ENCODE data around the gene C2orf76. TPM values are rescaled to one million over a fixed set of nuclear protein-coding genes. Genes with fewer than 3 reads are reported as not detected.

C2orf76 gene
- total RNA-seq, 1 donor from 2014 or later = 10.4 TPM

DNA sequence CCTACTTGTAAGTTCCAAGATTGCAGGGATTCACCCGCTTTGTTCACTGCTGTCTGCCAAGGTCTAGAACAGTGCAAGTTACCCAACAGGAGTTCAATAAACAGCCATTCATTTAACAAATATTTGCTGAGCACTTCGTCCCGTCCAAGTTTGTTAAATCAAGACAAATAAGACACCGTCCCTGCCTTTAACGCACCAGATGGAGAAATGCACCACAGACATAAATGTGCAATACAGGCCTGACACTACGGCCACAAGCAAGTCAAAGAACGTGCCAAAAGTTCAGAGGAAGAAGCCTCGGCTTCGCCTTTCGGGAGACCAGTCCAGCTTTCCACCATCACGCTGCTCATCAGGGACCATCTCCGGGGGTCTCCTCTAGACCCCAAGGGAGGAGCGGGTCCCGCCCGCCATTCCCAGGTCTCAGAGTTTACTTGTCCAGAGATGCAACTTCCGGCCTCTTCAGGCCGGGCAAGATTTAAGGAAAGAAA is 429 bp downstream of the C2orf76 start:
- Histone ChIP-seq H3K27me3 (ENCODE audit: control insufficient read depth in 3 of 3, insufficient read depth in 3 of 3, low read length in 3 of 3) (no peaks in the 10 kb centered on the region), H3K27ac (ENCODE audit: low read depth, low read length) (peak overlapping the region; percentile 91), H3K9ac (ENCODE audit: low read depth in 1 of 3, low read length in 3 of 3) (peak overlapping the region; percentile 91 to 94 (median 91)), H3K4me3 (ENCODE audit: low read length in 3 of 3) (peak overlapping the region; percentile 83 to 96 (median 95)), H3K4me1 (ENCODE audit: control insufficient read depth in 3 of 3, insufficient read depth in 3 of 3, low read length in 3 of 3) (peaks cover 36 to 55% (median 37%) of the 10 kb centered on the region in 3 donors), H3K36me3 (ENCODE audit: control insufficient read depth in 3 of 3, insufficient read depth in 3 of 3, low read length in 3 of 3) (peaks cover 18 to 27% (median 18%) of the 10 kb centered on the region in 3 donors), H3K9me3 (ENCODE audit: control insufficient read depth in 3 of 3, low read length in 3 of 3) (no peaks in the 10 kb centered on the region)

DNA sequence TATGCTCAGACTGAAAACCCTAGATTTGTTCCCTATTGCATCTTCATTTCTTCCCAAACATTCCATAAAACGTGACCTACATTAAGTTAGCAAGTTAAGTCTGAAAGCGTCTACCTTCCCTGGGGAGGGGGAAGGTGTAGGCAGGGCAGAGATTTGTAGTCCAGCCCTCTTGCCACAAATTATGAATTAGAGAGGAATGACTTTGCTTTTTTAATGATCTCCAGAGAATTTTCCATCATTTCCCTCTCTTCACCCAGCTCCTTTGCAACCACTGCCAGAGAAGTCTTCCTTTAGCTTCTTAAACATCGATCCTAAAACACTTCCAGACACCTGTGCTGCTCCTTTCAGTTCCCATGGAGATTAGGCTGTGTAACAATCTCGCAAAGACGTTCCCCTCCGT is 1.2 kb downstream of the C2orf76 start:
- no peaks in the 10 kb centered on the region for H3K9me3 ChIP-seq (ENCODE audit: control insufficient read depth in 3 of 3, low read length in 3 of 3)
- peaks cover 29 to 55% (median 31%) of the 10 kb centered on the region in 3 donors for H3K4me1 ChIP-seq (ENCODE audit: control insufficient read depth in 3 of 3, insufficient read depth in 3 of 3, low read length in 3 of 3)
- peak overlapping the region in 2 of 3 donors; percentile 91 to 94 for H3K9ac ChIP-seq (ENCODE audit: low read depth in 1 of 3, low read length in 3 of 3)
- H3K4me3 ChIP-seq (ENCODE audit: low read length in 3 of 3) = peak overlapping the region; percentile 83 to 96 (median 95)
- peak overlapping the region; percentile 91 for H3K27ac ChIP-seq (ENCODE audit: low read depth, low read length)
- peaks cover 10 to 19% (median 14%) of the 10 kb centered on the region in 3 donors for H3K36me3 ChIP-seq (ENCODE audit: control insufficient read depth in 3 of 3, insufficient read depth in 3 of 3, low read length in 3 of 3)
- no peaks in the 10 kb centered on the region for H3K27me3 ChIP-seq (ENCODE audit: control insufficient read depth in 3 of 3, insufficient read depth in 3 of 3, low read length in 3 of 3)

DNA sequence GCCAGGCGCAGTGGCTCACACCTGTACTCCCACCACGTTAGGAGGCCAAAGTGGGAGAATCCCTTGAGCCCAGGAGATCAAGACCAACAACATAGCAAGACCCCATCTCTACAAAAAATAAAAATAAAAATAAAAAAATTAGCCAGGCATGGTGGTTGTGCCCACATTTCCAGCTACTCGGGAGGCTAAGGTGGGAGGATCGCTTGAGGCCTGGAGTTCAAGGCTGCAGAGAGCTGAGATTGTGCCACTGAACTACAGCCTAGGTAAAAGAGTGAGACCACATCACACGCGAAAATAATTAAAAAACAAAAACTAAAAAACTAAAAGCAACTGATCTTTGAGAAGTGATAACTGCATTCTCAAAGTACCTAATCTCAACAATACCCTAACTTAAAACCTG is 1.8 kb downstream of the C2orf76 start:
- Histone ChIP-seq H3K36me3 (ENCODE audit: control insufficient read depth in 3 of 3, insufficient read depth in 3 of 3, low read length in 3 of 3) (peaks cover 10 to 14% (median 11%) of the 10 kb centered on the region in 3 donors), H3K27ac (ENCODE audit: low read depth, low read length) (peak overlapping the region; percentile 91), H3K4me1 (ENCODE audit: control insufficient read depth in 3 of 3, insufficient read depth in 3 of 3, low read length in 3 of 3) (peaks cover 26 to 52% (median 26%) of the 10 kb centered on the region in 3 donors), H3K4me3 (ENCODE audit: low read length in 3 of 3) (peak overlapping the region in 1 of 3 donors; percentile 83), H3K9me3 (ENCODE audit: control insufficient read depth in 3 of 3, low read length in 3 of 3) (no peaks in the 10 kb centered on the region), H3K9ac (ENCODE audit: low read depth in 1 of 3, low read length in 3 of 3) (peak overlapping the region in 1 of 3 donors; percentile 91), H3K27me3 (ENCODE audit: control insufficient read depth in 3 of 3, insufficient read depth in 3 of 3, low read length in 3 of 3) (no peaks in the 10 kb centered on the region)

DNA sequence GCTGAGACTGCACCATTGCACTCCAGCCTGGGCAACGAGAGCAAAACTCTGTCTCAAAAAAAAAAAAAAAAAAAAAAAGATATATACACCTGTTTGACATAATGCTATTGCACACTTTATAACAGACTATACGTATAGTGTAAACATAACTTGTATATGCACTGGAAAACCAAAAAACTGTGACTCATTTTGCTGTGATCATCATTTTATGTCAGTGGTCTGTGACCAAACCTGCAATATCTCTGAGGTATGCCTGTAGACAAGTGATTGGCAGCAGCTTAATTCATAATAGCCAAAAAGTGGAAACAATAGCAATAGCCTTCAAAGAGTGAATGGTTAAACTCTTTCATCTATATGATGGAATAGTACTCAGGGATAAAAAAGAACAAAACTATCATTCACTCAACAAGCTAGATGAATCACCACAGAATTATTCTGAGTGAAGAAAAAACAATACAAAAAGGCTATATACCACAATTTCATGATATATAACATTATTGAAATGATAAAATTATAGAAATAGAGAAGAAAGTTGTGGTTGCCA is 6.1 kb downstream of the C2orf76 start:
- Histone ChIP-seq H3K4me3 (ENCODE audit: low read length in 3 of 3) (no peak overlapping the region), H3K27ac (ENCODE audit: low read depth, low read length) (no peak overlapping the region), H3K9me3 (ENCODE audit: control insufficient read depth in 3 of 3, low read length in 3 of 3) (no peaks in the 10 kb centered on the region), H3K9ac (ENCODE audit: low read depth in 1 of 3, low read length in 3 of 3) (no peak overlapping the region), H3K4me1 (ENCODE audit: control insufficient read depth in 3 of 3, insufficient read depth in 3 of 3, low read length in 3 of 3) (peaks cover 5 to 20% (median 14%) of the 10 kb centered on the region in 3 donors), H3K27me3 (ENCODE audit: control insufficient read depth in 3 of 3, insufficient read depth in 3 of 3, low read length in 3 of 3) (no peaks in the 10 kb centered on the region), H3K36me3 (ENCODE audit: control insufficient read depth in 3 of 3, insufficient read depth in 3 of 3, low read length in 3 of 3) (no peaks in the 10 kb centered on the region)

DNA sequence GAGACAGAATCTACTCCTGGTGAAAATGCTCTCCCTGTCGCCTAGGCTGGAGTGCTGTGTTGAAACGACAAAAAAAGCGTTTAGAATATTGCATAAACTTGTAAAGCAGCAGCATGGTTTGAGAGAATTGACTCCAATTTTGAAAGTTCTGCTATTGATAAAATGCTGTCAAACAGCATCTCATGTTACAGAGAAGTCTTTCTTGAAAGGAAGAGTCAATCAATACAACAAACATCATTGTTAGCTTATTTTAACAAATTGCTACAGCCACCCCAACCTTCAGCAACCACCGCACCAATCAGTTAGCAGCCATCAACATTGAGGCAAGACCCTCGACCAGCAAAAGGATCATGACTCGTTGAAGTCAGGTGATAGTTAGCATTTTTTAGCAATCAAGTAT is 6.9 kb downstream of the C2orf76 start:
- Histone ChIP-seq H3K27ac (ENCODE audit: low read depth, low read length) (no peak overlapping the region), H3K9me3 (ENCODE audit: control insufficient read depth in 3 of 3, low read length in 3 of 3) (no peaks in the 10 kb centered on the region)

DNA sequence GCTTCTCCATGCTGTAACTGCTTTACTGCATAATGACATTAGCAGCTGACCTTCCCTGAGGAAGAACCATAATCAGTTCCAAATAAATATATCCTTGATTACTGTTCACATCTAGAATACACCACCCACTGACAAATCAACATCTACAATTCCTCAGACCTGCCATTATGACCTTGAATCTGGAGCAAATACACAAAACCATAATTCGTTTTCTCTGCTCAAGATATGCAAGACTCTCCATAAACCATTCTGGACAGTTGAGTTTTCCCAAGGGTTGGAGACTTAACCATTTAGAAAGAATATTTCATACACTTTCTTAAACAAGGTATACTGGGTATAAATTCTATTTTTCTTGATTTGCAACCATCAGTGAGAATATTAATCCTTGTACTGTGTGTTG is 11.8 kb downstream of the C2orf76 start:
- no peak overlapping the region for H3K27ac ChIP-seq (ENCODE audit: low read depth, low read length)

More for the DNA sequence above, 6.9 kb downstream of the C2orf76 start:
- H3K36me3 ChIP-seq (ENCODE audit: control insufficient read depth in 3 of 3, insufficient read depth in 3 of 3, low read length in 3 of 3) = no peaks in the 10 kb centered on the region
- no peak overlapping the region for H3K4me3 ChIP-seq (ENCODE audit: low read length in 3 of 3)
- no peak overlapping the region for H3K9ac ChIP-seq (ENCODE audit: low read depth in 1 of 3, low read length in 3 of 3)
- H3K27me3 ChIP-seq (ENCODE audit: control insufficient read depth in 3 of 3, insufficient read depth in 3 of 3, low read length in 3 of 3) = no peaks in the 10 kb centered on the region
- H3K4me1 ChIP-seq (ENCODE audit: control insufficient read depth in 3 of 3, insufficient read depth in 3 of 3, low read length in 3 of 3) = peaks cover 0 to 12% (median 7%) of the 10 kb centered on the region in 3 donors

DNA sequence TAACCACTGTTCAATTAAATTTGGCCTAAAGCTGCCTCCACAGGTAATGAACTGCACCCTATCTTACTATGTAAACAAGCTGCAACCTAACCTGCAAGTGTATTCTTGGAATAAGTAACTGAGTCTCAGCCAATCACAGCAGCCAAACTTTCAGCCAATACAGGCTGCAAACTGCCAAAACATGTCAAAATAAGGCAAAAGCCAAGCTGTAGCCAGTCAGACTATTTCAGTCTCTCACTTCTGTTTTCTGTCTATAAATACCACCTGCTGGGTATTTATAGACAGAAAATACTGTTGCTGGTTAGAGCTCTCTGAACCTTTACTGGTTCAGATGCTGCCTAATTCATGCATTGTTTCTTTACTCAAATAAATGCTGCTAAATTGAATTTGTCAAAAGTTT is 14.3 kb downstream of the C2orf76 start:
- H3K27ac ChIP-seq (ENCODE audit: low read depth, low read length) = peak overlapping the region; percentile 40
- H3K4me3 ChIP-seq (ENCODE audit: low read length in 3 of 3) = no peak overlapping the region
- no peaks in the 10 kb centered on the region for H3K9me3 ChIP-seq (ENCODE audit: control insufficient read depth in 3 of 3, low read length in 3 of 3)
- H3K9ac ChIP-seq (ENCODE audit: low read depth in 1 of 3, low read length in 3 of 3) = peak overlapping the region in 1 of 3 donors; percentile 23
- no peaks in the 10 kb centered on the region for H3K36me3 ChIP-seq (ENCODE audit: control insufficient read depth in 3 of 3, insufficient read depth in 3 of 3, low read length in 3 of 3)
- H3K4me1 ChIP-seq (ENCODE audit: control insufficient read depth in 3 of 3, insufficient read depth in 3 of 3, low read length in 3 of 3) = peaks cover 5 to 16% (median 13%) of the 10 kb centered on the region in 3 donors
- H3K27me3 ChIP-seq (ENCODE audit: control insufficient read depth in 3 of 3, insufficient read depth in 3 of 3, low read length in 3 of 3) = no peaks in the 10 kb centered on the region

More for the DNA sequence above, 11.8 kb downstream of the C2orf76 start:
- Histone ChIP-seq H3K9ac (ENCODE audit: low read depth in 1 of 3, low read length in 3 of 3) (no peak overlapping the region), H3K36me3 (ENCODE audit: control insufficient read depth in 3 of 3, insufficient read depth in 3 of 3, low read length in 3 of 3) (no peaks in the 10 kb centered on the region), H3K4me1 (ENCODE audit: control insufficient read depth in 3 of 3, insufficient read depth in 3 of 3, low read length in 3 of 3) (peaks cover 5 to 20% (median 15%) of the 10 kb centered on the region in 3 donors), H3K4me3 (ENCODE audit: low read length in 3 of 3) (no peak overlapping the region), H3K9me3 (ENCODE audit: control insufficient read depth in 3 of 3, low read length in 3 of 3) (no peaks in the 10 kb centered on the region), H3K27me3 (ENCODE audit: control insufficient read depth in 3 of 3, insufficient read depth in 3 of 3, low read length in 3 of 3) (no peaks in the 10 kb centered on the region)

DNA sequence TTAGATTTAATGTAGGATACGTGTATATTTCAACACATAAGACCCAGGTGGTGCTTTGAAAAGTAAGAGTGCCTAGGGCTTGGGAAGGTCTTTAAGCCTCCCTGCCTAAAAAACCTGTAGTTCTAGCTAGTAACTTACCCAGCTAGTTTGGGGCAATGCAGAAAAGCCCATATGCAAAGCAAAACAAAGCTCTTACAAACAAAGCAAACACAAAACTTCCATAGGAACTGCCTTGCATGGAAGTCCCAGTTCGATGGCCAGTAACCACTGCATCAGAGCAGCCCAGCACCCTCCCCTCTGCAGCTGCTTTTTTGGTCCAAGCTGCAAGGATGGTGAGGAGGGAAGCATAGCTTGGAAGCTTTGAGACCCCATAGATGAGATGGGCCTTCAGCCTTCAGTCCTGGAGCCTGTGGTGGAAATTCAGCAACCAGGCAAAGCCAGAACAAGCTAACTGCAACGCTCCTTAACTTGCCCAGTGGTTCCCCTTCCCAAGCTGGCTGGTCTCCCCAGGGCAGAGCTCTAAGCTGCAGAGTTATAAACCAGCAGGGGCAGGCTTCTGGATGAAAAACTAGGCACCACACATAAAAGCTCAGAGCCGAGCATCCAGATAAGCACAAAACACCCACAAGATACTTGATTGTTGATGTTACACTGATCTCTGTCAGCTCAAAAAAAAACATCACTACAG is 16.2 kb downstream of the C2orf76 start:
- no peaks in the 10 kb centered on the region for H3K27me3 ChIP-seq (ENCODE audit: control insufficient read depth in 3 of 3, insufficient read depth in 3 of 3, low read length in 3 of 3)
- no peak overlapping the region for H3K4me3 ChIP-seq (ENCODE audit: low read length in 3 of 3)
- peaks cover 5 to 16% (median 10%) of the 10 kb centered on the region in 3 donors for H3K4me1 ChIP-seq (ENCODE audit: control insufficient read depth in 3 of 3, insufficient read depth in 3 of 3, low read length in 3 of 3)
- H3K9ac ChIP-seq (ENCODE audit: low read depth in 1 of 3, low read length in 3 of 3) = no peak overlapping the region
- H3K36me3 ChIP-seq (ENCODE audit: control insufficient read depth in 3 of 3, insufficient read depth in 3 of 3, low read length in 3 of 3) = no peaks in the 10 kb centered on the region
- H3K27ac ChIP-seq (ENCODE audit: low read depth, low read length) = no peak overlapping the region
- H3K9me3 ChIP-seq (ENCODE audit: control insufficient read depth in 3 of 3, low read length in 3 of 3) = no peaks in the 10 kb centered on the region

DNA sequence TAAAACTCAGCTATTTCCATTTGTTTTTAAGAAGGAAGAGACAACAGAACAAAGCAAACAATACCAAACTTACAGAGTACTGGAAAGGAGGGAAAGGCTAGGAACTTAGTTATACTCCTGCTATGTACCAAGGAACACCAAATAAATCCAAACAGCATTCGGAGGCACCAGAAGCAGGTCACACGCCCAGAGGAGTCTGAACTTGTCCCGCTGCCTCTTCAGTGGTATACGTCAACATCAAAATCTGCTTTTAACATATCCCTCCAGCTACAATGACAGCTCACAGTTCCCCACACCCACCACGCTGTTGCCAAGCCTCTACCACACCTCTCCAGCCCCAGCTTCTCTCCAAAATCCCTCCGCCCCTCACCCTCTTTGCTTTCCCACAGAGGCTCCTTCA is 17.3 kb downstream of the C2orf76 start:
- Histone ChIP-seq H3K27ac (ENCODE audit: low read depth, low read length) (no peak overlapping the region), H3K4me3 (ENCODE audit: low read length in 3 of 3) (no peak overlapping the region), H3K27me3 (ENCODE audit: control insufficient read depth in 3 of 3, insufficient read depth in 3 of 3, low read length in 3 of 3) (no peaks in the 10 kb centered on the region), H3K36me3 (ENCODE audit: control insufficient read depth in 3 of 3, insufficient read depth in 3 of 3, low read length in 3 of 3) (no peaks in the 10 kb centered on the region), H3K9me3 (ENCODE audit: control insufficient read depth in 3 of 3, low read length in 3 of 3) (no peaks in the 10 kb centered on the region), H3K9ac (ENCODE audit: low read depth in 1 of 3, low read length in 3 of 3) (no peak overlapping the region), H3K4me1 (ENCODE audit: control insufficient read depth in 3 of 3, insufficient read depth in 3 of 3, low read length in 3 of 3) (peaks cover 5 to 16% (median 10%) of the 10 kb centered on the region in 3 donors)

DNA sequence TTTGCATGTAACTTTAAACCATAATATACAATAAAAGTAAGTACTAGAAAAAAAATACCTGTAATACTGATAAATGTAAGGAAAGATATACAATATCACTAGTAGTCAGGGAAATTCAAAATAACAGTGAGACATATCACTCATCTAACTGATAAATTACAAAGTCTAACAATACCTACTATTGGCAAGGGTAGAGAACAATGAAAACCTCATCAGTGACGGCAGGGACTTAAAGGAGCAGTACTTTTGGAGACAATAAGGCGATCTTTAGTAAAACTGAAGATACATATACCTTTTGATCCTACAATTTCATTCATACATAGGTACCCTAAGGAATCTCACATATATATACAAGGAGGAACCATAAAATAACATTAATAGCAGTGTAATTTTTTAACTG is 24.9 kb downstream of the C2orf76 start:
- Histone ChIP-seq H3K4me1 (ENCODE audit: control insufficient read depth in 3 of 3, insufficient read depth in 3 of 3, low read length in 3 of 3) (no peaks in the 10 kb centered on the region), H3K27ac (ENCODE audit: low read depth, low read length) (no peak overlapping the region), H3K27me3 (ENCODE audit: control insufficient read depth in 3 of 3, insufficient read depth in 3 of 3, low read length in 3 of 3) (no peaks in the 10 kb centered on the region), H3K4me3 (ENCODE audit: low read length in 3 of 3) (no peak overlapping the region), H3K9me3 (ENCODE audit: control insufficient read depth in 3 of 3, low read length in 3 of 3) (no peaks in the 10 kb centered on the region), H3K9ac (ENCODE audit: low read depth in 1 of 3, low read length in 3 of 3) (no peak overlapping the region), H3K36me3 (ENCODE audit: control insufficient read depth in 3 of 3, insufficient read depth in 3 of 3, low read length in 3 of 3) (peaks cover 0 to 4% (median 0%) of the 10 kb centered on the region in 3 donors)

All from skeletal muscle tissue (tissue), 4 donors.